DND-41 (cell line): ENCODE results near the gene ATP6V0C.
A peak's percentile ranks its signal among the peaks of the same experiment; 100 is the strongest.

Experiments used
- ATAC-seq: fragments of 200-7000 bp; cut with Tn5 transposase; 3 replicates; pipeline ENCODE4 v1.9.1; 2021; ENCODE audit warnings: low read depth; ENCODE audit not compliant: insufficient read depth
- DNase-seq: peaks from one replicate; pipeline ENCODE4 v3.0.0-alpha.2; 2020
- H2AFZ ChIP-seq: 2 replicates; pipeline ENCODE4 v1.6.0; 2012; ENCODE audit warnings: low read depth, low read length
- H3K27ac ChIP-seq: 2 replicates; pipeline ENCODE4 v1.5.1; 2012; ENCODE audit warnings: low read length, inconsistent platforms
- H3K27me3 ChIP-seq: fragments of 200-600 bp; sonication (generic); 2 replicates; pipeline ENCODE4 v1.6.0; 2012; ENCODE audit warnings: low read length, mild to moderate bottlenecking, inconsistent platforms; ENCODE audit not compliant: insufficient read depth, poor library complexity
- H3K36me3 ChIP-seq: 2 replicates; pipeline ENCODE4 v1.5.1; 2012; ENCODE audit warnings: low read length, inconsistent platforms; ENCODE audit not compliant: insufficient read depth
- H3K4me1 ChIP-seq: 2 replicates; pipeline ENCODE4 v1.5.1; 2012; ENCODE audit warnings: mild to moderate bottlenecking, low read length; ENCODE audit not compliant: insufficient read depth
- H3K4me2 ChIP-seq: 2 replicates; pipeline ENCODE4 v1.6.0; 2012; ENCODE audit warnings: mild to moderate bottlenecking, moderate library complexity, low read length, inconsistent platforms; ENCODE audit not compliant: insufficient read depth
- H3K4me3 ChIP-seq, 2 experiments: fragments of 200-600 bp in 1 of 2; shearing (Covaris generic) in 1 of 2; 2 replicates each; pipeline ENCODE4 v1.5.1; 2012 to 2016; ENCODE audit warnings: inconsistent platforms in 2 of 2, low read length in 2 of 2, mild to moderate bottlenecking in 2 of 2, low read depth in 1 of 2, moderate library complexity in 1 of 2
- H3K79me2 ChIP-seq: 2 replicates; pipeline ENCODE4 v1.6.0; 2012; ENCODE audit warnings: low read length, inconsistent platforms; ENCODE audit not compliant: insufficient read depth
- H3K9ac ChIP-seq: 2 replicates; pipeline ENCODE4 v1.6.0; 2012; ENCODE audit warnings: low read depth, mild to moderate bottlenecking, inconsistent platforms, low read length, moderate library complexity
- H3K9me3 ChIP-seq: 2 replicates; pipeline ENCODE4 v1.5.1; 2012; ENCODE audit warnings: low read length, moderate library complexity, mild to moderate bottlenecking, inconsistent platforms; ENCODE audit not compliant: insufficient read depth, severe bottlenecking
- H4K20me1 ChIP-seq: 2 replicates; pipeline ENCODE4 v1.6.0; 2012; ENCODE audit warnings: low read length; ENCODE audit not compliant: insufficient read depth
- CTCF ChIP-seq: IDR thresholded peaks from 2 replicates; pipeline ENCODE4 v1.5.1; 2012; ENCODE audit warnings: borderline replicate concordance, low read length, moderate library complexity, mild to moderate bottlenecking; ENCODE audit not compliant: poor library complexity, severe bottlenecking; ENCODE audit errors: extremely low read depth
- EZH2 ChIP-seq: IDR thresholded peaks from 3 replicates; pipeline ENCODE4 v1.6.1; 2012; ENCODE audit warnings: borderline replicate concordance, low read depth, mild to moderate bottlenecking, moderate library complexity, low read length, inconsistent platforms; ENCODE audit not compliant: severe bottlenecking

ATP6V0C gene

GRCh38 chr16:2520097-2520783, 6.5 kb downstream of the ATP6V0C start, which contains the start of gene AMDHD2:
AMDHD2 (plus strand) TSS chr16:2520371; CDS start chr16:2520459, 88 bp downstream.
- TF ChIP-seq CTCF (no peak), EZH2 (no peak)
- Histone ChIP-seq H3K4me1 (peaks cover 63% of the 10 kb centered on the region), H3K36me3 (peaks cover 58% of the 10 kb centered on the region), H2AFZ (peak within 1 kb of the TSS; percentile 77), H4K20me1 (peaks cover 58% of the 10 kb centered on the region), H3K79me2 (peaks cover 73% of the 10 kb centered on the region), H3K9ac (peak within 1 kb of the TSS; percentile 63), H3K9me3 (no peaks in the 10 kb centered on the region), H3K27ac (peak within 1 kb of the TSS; percentile 76), H3K4me3 (peak within 1 kb of the TSS; percentile 33 to 84; a peak in 3 of 4 replicates), H3K27me3 (no peaks in the 10 kb centered on the region), H3K4me2 (peak within 1 kb of the TSS; percentile 99)
- ATAC-seq (peak; percentile 80), DNase-seq (peak; percentile 90)

- Histone ChIP-seq H3K79me2 (peaks cover 66% of the 10 kb centered on the region), H3K4me1 (peaks cover 56% of the 10 kb centered on the region), H3K4me3 (peak overlapping the region; percentile 33 to 84; a peak in 3 of 4 replicates), H2AFZ (peak overlapping the region; percentile 68), H3K27me3 (no peaks in the 10 kb centered on the region), H3K9me3 (no peaks in the 10 kb centered on the region), H3K27ac (peak overlapping the region; percentile 76), H4K20me1 (peaks cover 52% of the 10 kb centered on the region), H3K9ac (peak overlapping the region; percentile 63), H3K4me2 (peak overlapping the region; percentile 99), H3K36me3 (peaks cover 56% of the 10 kb centered on the region)
- DNase-seq (peak; percentile 40), ATAC-seq (peak; percentile 39; the same call in 2 of the 3 replicates)
- TF ChIP-seq CTCF (no peak), EZH2 (no peak)
Measured at GRCh38 chr16:2520784-2521531, 7.2 kb downstream of the ATP6V0C start.

- TF ChIP-seq CTCF (no peak), EZH2 (no peak)
- Histone ChIP-seq H3K36me3 (peaks cover 69% of the 10 kb centered on the region), H3K79me2 (peaks cover 38% of the 10 kb centered on the region), H3K4me3 (no peak overlapping the region), H3K9ac (no peak overlapping the region), H3K27me3 (no peaks in the 10 kb centered on the region), H3K4me1 (peaks cover 27% of the 10 kb centered on the region), H2AFZ (no peak overlapping the region), H3K27ac (no peak overlapping the region), H4K20me1 (peaks cover 31% of the 10 kb centered on the region), H3K9me3 (no peaks in the 10 kb centered on the region), H3K4me2 (no peak overlapping the region)
- no peak for DNase-seq
- no peak for ATAC-seq
Measured at GRCh38 chr16:2523801-2524231, 10.1 kb downstream of the ATP6V0C start.
